ENCODE data around the gene ATP2B1. TPM values are rescaled to one million over a fixed set of nuclear protein-coding genes. Genes with fewer than 3 reads are reported as not detected.

Gene ATP2B1
- total and polyA plus RNA-seq, 2 donors (not counting 3 experiments of a cell fraction or from before 2014, with no cell fraction given) = 6.4 to 28.0 TPM

DNA sequence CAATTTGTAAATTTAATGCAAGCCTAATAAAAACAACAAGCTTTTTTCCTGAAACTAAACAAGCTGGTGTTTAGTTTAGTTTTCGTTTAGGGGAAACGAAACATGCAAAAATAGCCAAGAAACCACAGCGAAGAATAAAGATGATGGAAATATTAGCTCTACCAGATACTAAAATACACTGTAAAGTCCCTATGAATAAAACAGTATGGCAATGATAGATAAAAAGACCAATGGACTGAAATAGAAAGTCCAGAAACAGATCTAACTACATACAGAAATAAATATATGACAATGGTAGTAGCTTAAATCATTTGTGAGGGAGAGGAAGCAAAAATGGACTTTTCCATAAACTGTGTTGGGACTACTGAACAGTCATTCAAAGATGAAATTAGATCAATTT is 26.4 kb downstream of the ATP2B1 start:
- dilution Hi-C loops (cut with MboI; ENCODE audit: extremely low pct_ligation_motif_present, low sequenced_read_pairs) (no loop called here), intact Hi-C loops (cut with micrococcal nuclease) (no loop called here)
- Histone ChIP-seq H3K4me2 (ENCODE audit: insufficient read depth, low read length) (no peak overlapping the region), H3K4me3 (replicated peaks in 1 of 3; ENCODE audit: insufficient read depth in 1 of 3, low read depth in 1 of 3, low read length in 3 of 3) (no peak overlapping the region), H3K4me1 (ENCODE audit: control insufficient read depth, extremely low read depth, insufficient read depth, low read length) (no peaks in the 10 kb centered on the region), H3K9me1 (replicated peaks; ENCODE audit: control insufficient read depth, extremely low read depth, insufficient read depth, low read length) (no peaks in the 10 kb centered on the region), H2AFZ (ENCODE audit: low read depth, low read length) (no peak overlapping the region), H3K27me3 (ENCODE audit: control insufficient read depth in 2 of 2, insufficient read depth in 2 of 2, low read length in 2 of 2) (no peaks in the 10 kb centered on the region), H4K20me1 (replicated peaks; ENCODE audit: control insufficient read depth, extremely low read depth, insufficient read depth, low read length) (no peaks in the 10 kb centered on the region), H3K27ac (ENCODE audit: insufficient read depth, low read depth, low read length) (no peak overlapping the region), H3K9me3 (replicated peaks; ENCODE audit: control insufficient read depth, insufficient read depth, low read length) (no peaks in the 10 kb centered on the region), H3K79me2 (ENCODE audit: control insufficient read depth, insufficient read depth, low read length) (peaks cover 3% of the 10 kb centered on the region), H3K9ac (replicated peaks; ENCODE audit: extremely low read depth, insufficient read depth, low read length) (no peak overlapping the region), H3K36me3 (ENCODE audit: control insufficient read depth in 2 of 2, extremely low read depth in 1 of 2, insufficient read depth in 2 of 2, low read length in 2 of 2) (no peaks in the 10 kb centered on the region)
- ChIA-PET POLR2A (no interaction called here), CTCF (no interaction called here)
- TF ChIP-seq POLR2AphosphoS5 (IDR thresholded peaks at IDR 0.05; ENCODE audit: insufficient read depth, low read depth, low read length) (no peak), EZH2 (IDR thresholded peaks at IDR 0.05; ENCODE audit: borderline replicate concordance, low read depth, low read length, severe bottlenecking) (no peak), POLR2A (IDR thresholded peaks at IDR 0.05; ENCODE audit: low read depth, low read length) (no peak), JUN (IDR thresholded peaks at IDR 0.05; ENCODE audit: borderline replicate concordance, insufficient read depth, insufficient read length, low read depth) (no peak), MYC (IDR thresholded peaks at IDR 0.05; ENCODE audit: low read depth, low read length) (no peak), FOS (IDR thresholded peaks at IDR 0.05; ENCODE audit: borderline replicate concordance, insufficient read depth, low read length) (no peak)
- TF ChIP-seq, protein P1, sequence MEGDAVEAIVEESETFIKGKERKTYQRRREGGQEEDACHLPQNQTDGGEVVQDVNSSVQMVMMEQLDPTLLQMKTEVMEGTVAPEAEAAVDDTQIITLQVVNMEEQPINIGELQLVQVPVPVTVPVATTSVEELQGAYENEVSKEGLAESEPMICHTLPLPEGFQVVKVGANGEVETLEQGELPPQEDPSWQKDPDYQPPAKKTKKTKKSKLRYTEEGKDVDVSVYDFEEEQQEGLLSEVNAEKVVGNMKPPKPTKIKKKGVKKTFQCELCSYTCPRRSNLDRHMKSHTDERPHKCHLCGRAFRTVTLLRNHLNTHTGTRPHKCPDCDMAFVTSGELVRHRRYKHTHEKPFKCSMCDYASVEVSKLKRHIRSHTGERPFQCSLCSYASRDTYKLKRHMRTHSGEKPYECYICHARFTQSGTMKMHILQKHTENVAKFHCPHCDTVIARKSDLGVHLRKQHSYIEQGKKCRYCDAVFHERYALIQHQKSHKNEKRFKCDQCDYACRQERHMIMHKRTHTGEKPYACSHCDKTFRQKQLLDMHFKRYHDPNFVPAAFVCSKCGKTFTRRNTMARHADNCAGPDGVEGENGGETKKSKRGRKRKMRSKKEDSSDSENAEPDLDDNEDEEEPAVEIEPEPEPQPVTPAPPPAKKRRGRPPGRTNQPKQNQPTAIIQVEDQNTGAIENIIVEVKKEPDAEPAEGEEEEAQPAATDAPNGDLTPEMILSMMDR (IDR thresholded peaks at IDR 0.05; ENCODE audit: extremely low read depth in 1 of 2, insufficient read depth in 1 of 2, low read depth in 1 of 2, low read length in 2 of 2) = no peak
- TF ChIP-seq, protein P2, sequence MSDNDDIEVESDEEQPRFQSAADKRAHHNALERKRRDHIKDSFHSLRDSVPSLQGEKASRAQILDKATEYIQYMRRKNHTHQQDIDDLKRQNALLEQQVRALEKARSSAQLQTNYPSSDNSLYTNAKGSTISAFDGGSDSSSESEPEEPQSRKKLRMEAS (IDR thresholded peaks at IDR 0.05; ENCODE audit: insufficient read depth, insufficient read length) = no peak
- FAIRE-seq (no peak), DNase-seq (ENCODE audit: low read depth, low spot score) (no peak)
- BruUV-seq (replicated peaks) = no TSS peak

All from endothelial cell of umbilical vein (primary cell).